Right lobe of liver (tissue), 6 donors: ENCODE results near the gene TTLL10. TPM values are rescaled to one million over a fixed set of nuclear protein-coding genes. Genes with fewer than 3 reads are reported as not detected.

Experiments used
- ATAC-seq, 4 donors: fragments of 200-7000 bp; cut with Tn5 transposase; one replicate each; pipeline ENCODE4 v1.9.1; 2020; ENCODE audit warnings: mild to moderate bottlenecking in 4 of 4, moderate library complexity in 4 of 4
- DNase-seq, 3 donors: peaks; one replicate each; pipeline ENCODE4 v3.0.0-alpha.2; 2020
- H3K27ac ChIP-seq, 3 donors: fragments of 200-600 bp; one replicate each; pipeline ENCODE4 v1.8.0; 2022
- H3K27me3 ChIP-seq, 2 donors: fragments of 200-600 bp; one replicate each; pipeline ENCODE4 v1.8.0; 2022
- H3K36me3 ChIP-seq, 4 donors: fragments of 200-600 bp; sonication (generic) in 1 of 4; one replicate each; pipeline versions ENCODE4 v1.5.1 to v1.8.0; 2017 to 2022; ENCODE audit warnings: control low read depth in 1 of 4
- H3K4me1 ChIP-seq, 4 donors: fragments of 200-600 bp; sonication (generic) in 1 of 4; one replicate each; pipeline versions ENCODE4 v1.5.1 to v1.8.0; 2017 to 2022; ENCODE audit warnings: control low read depth in 1 of 4
- H3K4me3 ChIP-seq, 3 donors: fragments of 200-600 bp; one replicate each; pipeline ENCODE4 v1.8.0; 2022
- H3K9me3 ChIP-seq, 4 donors: fragments of 200-600 bp; sonication (generic) in 1 of 4; one replicate each; pipeline versions ENCODE4 v1.5.1 to v1.8.0; 2017 to 2022; ENCODE audit warnings: control low read depth in 1 of 4
- POLR2A ChIP-seq: fragments of 450-650 bp; IDR thresholded peaks from one replicate; pipeline ENCODE4 v1.6.1; 2017; ENCODE audit warnings: antibody characterized with exemption, mild to moderate bottlenecking
- WGBS: methylation state at CpG from one replicate; pipeline ENCODE4 v1.1.6; 2018; ENCODE audit warnings: low coverage, low lambda C conversion rate; ENCODE audit not compliant: insufficient coverage; ENCODE audit errors: missing lambda C conversion rate; 5-methylcytosine and 5-hydroxymethylcytosine counted together
- intact Hi-C, 2 donors: fragments of 100-400 bp; cut with DNase I; formaldehyde crosslinking; loops; one replicate each; pipeline versions ENCODE4 v1.11.2 to v1.14.1; 2022
- total RNA-seq, 6 experiments: library from RNA; depleted of rRNA in 2 of 6; stranded (reverse); fragments of >200 nt in 2 of 6; fragmentation: NEBNext Ultra II Directional in 3 of 6; extraction: Animal tissue kit (Norgen Biotek cat#: 25700) in 3 of 6; gene quantifications; one replicate each; pipeline versions ENCODE4 v1.1.0 to v1.2.4, GENCODE V29; 2016 to 2023
- TF ChIP-seq, protein P1 (sequence below), 4 donors: fragments of 200-600 bp in 3 of 4; fragments of 450-650 bp in 1 of 4; IDR thresholded peaks; one replicate each; pipeline versions ENCODE4 v1.5.1 to v1.8.0; 2016 to 2022; ENCODE audit warnings: antibody characterized with exemption in 4 of 4, mild to moderate bottlenecking in 2 of 4
- donor health status: DM: no; HTN: yes; CAD: no.
- donor health status: DM: no; HTN: no; CAD: no.
- donor health status: DM: no; HTN: no; CAD: no.
- donor health status: DM: no; HTN: yes; CAD: no.
- donor health status: DM: no; HTN: yes; CAD: no.

The TTLL10 gene
- total RNA-seq, 6 experiments from 2014 or later: not detected

DNA sequence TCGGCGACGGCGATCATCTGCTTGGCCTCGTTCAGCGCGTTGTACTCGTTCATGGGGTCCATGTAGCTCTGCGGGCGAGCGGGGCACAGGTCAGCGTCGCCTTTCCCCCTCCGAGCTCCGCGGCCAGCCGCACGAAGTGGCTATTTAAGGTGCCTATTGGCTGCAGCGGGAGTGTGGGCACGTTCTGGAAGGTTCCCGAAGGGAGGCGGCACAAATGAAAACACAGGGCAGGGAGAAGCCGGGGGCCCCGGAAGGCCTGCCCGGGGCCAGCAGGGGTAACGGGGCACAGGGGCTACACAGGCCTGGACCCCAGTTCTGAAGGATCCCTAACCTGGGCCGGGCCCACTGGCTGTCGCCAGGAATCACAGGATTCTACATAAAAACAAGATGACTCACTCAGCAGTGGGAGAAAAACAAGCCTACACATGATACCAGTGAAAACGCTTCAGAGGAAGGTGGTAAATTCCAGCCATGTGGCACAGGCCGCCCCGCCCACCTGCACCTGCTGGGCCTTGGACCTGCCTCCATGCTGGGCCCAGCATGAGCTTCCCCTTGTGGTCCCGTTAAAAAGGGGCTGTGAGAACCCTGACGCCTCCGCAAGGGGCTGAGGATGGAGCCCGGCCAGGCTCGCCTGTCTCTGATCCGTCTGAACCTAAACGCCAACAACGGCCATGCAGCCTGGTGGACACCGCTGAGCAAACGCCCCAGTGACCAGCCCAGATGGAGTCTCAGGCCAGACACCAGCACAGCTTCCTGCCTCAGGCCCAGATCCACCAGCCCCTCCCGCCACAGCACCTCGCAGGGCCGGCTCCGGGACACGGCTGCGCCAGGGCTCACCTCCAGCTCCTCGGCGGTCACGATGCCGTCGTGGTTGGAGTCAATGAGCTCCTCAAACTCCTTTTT is 44.2 kb downstream of the TTLL10 start:
- intact Hi-C loops: no loop called here
- WGBS: 97% methylated on average over 13 of the region's 52 CpGs
- Histone ChIP-seq H3K4me3 (no peak overlapping the region), H3K9me3 (no peaks in the 10 kb centered on the region), H3K36me3 (peaks cover 0 to 49% (median 9%) of the 10 kb centered on the region in 4 donors), H3K27ac (no peak overlapping the region), H3K27me3 (no peaks in the 10 kb centered on the region), H3K4me1 (no peaks in the 10 kb centered on the region)
- ATAC-seq: no peak
- no peak for DNase-seq
- TF ChIP-seq POLR2A: no peak

DNA sequence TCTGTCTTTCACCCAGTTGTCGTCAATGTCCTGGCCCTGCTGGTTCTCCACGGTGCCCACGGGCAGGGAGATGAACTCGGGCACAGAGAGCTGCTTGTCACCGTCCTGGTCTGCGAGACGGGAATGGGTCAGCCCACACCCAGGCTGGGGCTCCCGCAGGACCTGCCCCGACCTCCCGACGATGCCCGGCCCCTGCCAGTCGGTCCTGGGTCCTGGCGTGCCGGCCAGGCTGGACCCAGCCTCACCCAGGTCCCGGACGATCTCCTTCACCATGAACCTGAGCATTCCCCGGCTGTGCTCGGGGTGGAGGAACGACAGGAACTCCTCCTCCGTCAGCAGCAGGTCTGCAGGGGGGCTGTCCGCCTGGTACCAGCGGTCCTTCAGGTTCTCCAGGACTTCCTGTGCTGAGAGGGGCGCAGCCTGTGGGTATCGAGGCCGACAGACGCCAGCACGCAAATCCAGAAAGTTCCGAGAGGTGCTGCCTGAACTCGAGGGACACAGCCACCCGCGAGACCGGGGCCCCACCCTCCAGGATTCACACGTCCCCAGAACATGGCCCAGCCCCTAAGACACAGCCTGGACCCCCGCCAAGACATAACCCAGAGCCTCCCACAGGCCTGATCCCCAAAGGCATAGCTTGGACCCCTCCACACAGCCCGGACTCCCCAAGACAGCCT is 45.0 kb downstream of the TTLL10 start:
- 96% methylated on average over 10 of the region's 36 CpGs for WGBS
- intact Hi-C loops: no loop called here
- H3K4me1 ChIP-seq: no peaks in the 10 kb centered on the region
- peaks cover 0 to 56% (median 10%) of the 10 kb centered on the region in 4 donors for H3K36me3 ChIP-seq
- H3K27ac ChIP-seq: no peak overlapping the region
- DNase-seq (no peak), ATAC-seq (no peak)
- no peaks in the 10 kb centered on the region for H3K27me3 ChIP-seq
- no peaks in the 10 kb centered on the region for H3K9me3 ChIP-seq
- TF ChIP-seq, protein P1, sequence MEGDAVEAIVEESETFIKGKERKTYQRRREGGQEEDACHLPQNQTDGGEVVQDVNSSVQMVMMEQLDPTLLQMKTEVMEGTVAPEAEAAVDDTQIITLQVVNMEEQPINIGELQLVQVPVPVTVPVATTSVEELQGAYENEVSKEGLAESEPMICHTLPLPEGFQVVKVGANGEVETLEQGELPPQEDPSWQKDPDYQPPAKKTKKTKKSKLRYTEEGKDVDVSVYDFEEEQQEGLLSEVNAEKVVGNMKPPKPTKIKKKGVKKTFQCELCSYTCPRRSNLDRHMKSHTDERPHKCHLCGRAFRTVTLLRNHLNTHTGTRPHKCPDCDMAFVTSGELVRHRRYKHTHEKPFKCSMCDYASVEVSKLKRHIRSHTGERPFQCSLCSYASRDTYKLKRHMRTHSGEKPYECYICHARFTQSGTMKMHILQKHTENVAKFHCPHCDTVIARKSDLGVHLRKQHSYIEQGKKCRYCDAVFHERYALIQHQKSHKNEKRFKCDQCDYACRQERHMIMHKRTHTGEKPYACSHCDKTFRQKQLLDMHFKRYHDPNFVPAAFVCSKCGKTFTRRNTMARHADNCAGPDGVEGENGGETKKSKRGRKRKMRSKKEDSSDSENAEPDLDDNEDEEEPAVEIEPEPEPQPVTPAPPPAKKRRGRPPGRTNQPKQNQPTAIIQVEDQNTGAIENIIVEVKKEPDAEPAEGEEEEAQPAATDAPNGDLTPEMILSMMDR (IDR thresholded peaks at IDR 0.05): no peak
- no peak for TF ChIP-seq POLR2A
- no peak overlapping the region for H3K4me3 ChIP-seq

- ATAC-seq (no peak), DNase-seq (no peak)
- intact Hi-C loops: no loop called here
- Histone ChIP-seq H3K4me3 (no peak overlapping the region), H3K4me1 (no peaks in the 10 kb centered on the region), H3K36me3 (peaks cover 0 to 63% (median 10%) of the 10 kb centered on the region in 4 donors), H3K27me3 (no peaks in the 10 kb centered on the region), H3K9me3 (no peaks in the 10 kb centered on the region), H3K27ac (no peak overlapping the region)
- no peak for TF ChIP-seq POLR2A
- TF ChIP-seq, protein P1 (IDR thresholded peaks at IDR 0.05): no peak
- WGBS: 80% methylated on average over 1 of the region's 20 CpGs
Measured at GRCh38 chr1:1219341-1219740, 45.7 kb downstream of the TTLL10 start.

- DNase-seq: no peak
- H3K4me1 ChIP-seq: no peaks in the 10 kb centered on the region
- intact Hi-C loops: no loop called here
- no CpG with 5 or more reads among the region's 24 CpGs for WGBS
- H3K27me3 ChIP-seq: no peaks in the 10 kb centered on the region
- peaks cover 0 to 67% (median 10%) of the 10 kb centered on the region in 4 donors for H3K36me3 ChIP-seq
- H3K27ac ChIP-seq: no peak overlapping the region
- H3K4me3 ChIP-seq: no peak overlapping the region
- TF ChIP-seq, protein P1 (IDR thresholded peaks at IDR 0.05): no peak
- no peak for TF ChIP-seq POLR2A
- no peak for ATAC-seq
- H3K9me3 ChIP-seq: no peaks in the 10 kb centered on the region
Measured at GRCh38 chr1:1220197-1220596, 46.5 kb downstream of the TTLL10 start.
